ENCODE data around the gene ZFAND3. TPM values are rescaled to one million over a fixed set of nuclear protein-coding genes. Genes with fewer than 3 reads are reported as not detected.

ZFAND3 gene
- total RNA-seq, 4 donors from 2014 or later = 43.5 to 73.1 (median 49.0) TPM

- no peak for TF ChIP-seq CTCF (IDR thresholded peaks at IDR 0.05; ENCODE audit: low read depth)
Measured at GRCh38 chr6:37787216-37787615, 32.3 kb upstream of the ZFAND3 start.

- no peak for TF ChIP-seq CTCF (IDR thresholded peaks at IDR 0.05; ENCODE audit: low read depth)
Measured at GRCh38 chr6:37788259-37788658, 31.3 kb upstream of the ZFAND3 start.

GRCh38 chr6:37791156-37791919 lies 28.2 kb upstream of the ZFAND3 start:
- no peak for TF ChIP-seq CTCF (IDR thresholded peaks at IDR 0.05; ENCODE audit: low read depth)

GRCh38 chr6:37792457-37793033 lies 27.0 kb upstream of the ZFAND3 start:
- no peak for TF ChIP-seq CTCF (IDR thresholded peaks at IDR 0.05; ENCODE audit: low read depth)

GRCh38 chr6:37793067-37793466 lies 26.5 kb upstream of the ZFAND3 start:
- no peak for TF ChIP-seq CTCF (IDR thresholded peaks at IDR 0.05; ENCODE audit: low read depth)

GRCh38 chr6:37794825-37795224 lies 24.7 kb upstream of the ZFAND3 start:
- no peak for TF ChIP-seq CTCF (IDR thresholded peaks at IDR 0.05; ENCODE audit: low read depth)

GRCh38 chr6:37798436-37799262 lies 20.9 kb upstream of the ZFAND3 start:
- TF ChIP-seq CTCF (IDR thresholded peaks at IDR 0.05; ENCODE audit: low read depth) = no peak
